Adipocyte (in vitro differentiated cells): ENCODE results near the gene LPAR1.
"Not testable (repeated sequence)": the region's sequence is repeated elsewhere in the genome, so short reads cannot be mapped to it uniquely, and the experiment has no call there.

Experiments
- DNase-seq: peaks from one replicate; pipeline ENCODE4 v3.0.0-alpha.2; 2015; ENCODE audit warnings: low read depth
- H3K27me3 ChIP-seq: replicated peaks from 2 replicates; pipeline ENCODE4 v1.7.0; 2013; ENCODE audit warnings: mild to moderate bottlenecking, low read length, moderate library complexity; ENCODE audit not compliant: control insufficient read depth, insufficient read depth
- H3K36me3 ChIP-seq: 2 replicates; pipeline ENCODE4 v1.7.0; 2013; ENCODE audit warnings: low read length, mild to moderate bottlenecking, moderate library complexity; ENCODE audit not compliant: control insufficient read depth, insufficient read depth, severe bottlenecking
- H3K4me1 ChIP-seq: 2 replicates; pipeline ENCODE4 v1.7.0; 2013; ENCODE audit warnings: mild to moderate bottlenecking, low read length, moderate library complexity; ENCODE audit not compliant: control insufficient read depth, insufficient read depth
- H3K4me3 ChIP-seq: 2 replicates; pipeline ENCODE4 v1.7.0; 2013; ENCODE audit warnings: mild to moderate bottlenecking, low read length, moderate library complexity
- H3K9ac ChIP-seq: 2 replicates; pipeline ENCODE4 v1.7.0; 2013; ENCODE audit warnings: mild to moderate bottlenecking, low read length, moderate library complexity
- H3K9me3 ChIP-seq: 2 replicates; pipeline ENCODE4 v1.7.0; 2013; ENCODE audit warnings: mild to moderate bottlenecking, low read length, moderate library complexity; ENCODE audit not compliant: control insufficient read depth

LPAR1 gene

GRCh38 chr9:110861370-110862110, 176.7 kb downstream of the LPAR1 start:
- H3K36me3 ChIP-seq, H3K27me3 ChIP-seq, H3K4me1 ChIP-seq, H3K4me3 ChIP-seq, H3K9ac ChIP-seq, DNase-seq: not testable (repeated sequence)
- H3K9me3 ChIP-seq = peaks cover 26% of the 10 kb centered on the region

DNA sequence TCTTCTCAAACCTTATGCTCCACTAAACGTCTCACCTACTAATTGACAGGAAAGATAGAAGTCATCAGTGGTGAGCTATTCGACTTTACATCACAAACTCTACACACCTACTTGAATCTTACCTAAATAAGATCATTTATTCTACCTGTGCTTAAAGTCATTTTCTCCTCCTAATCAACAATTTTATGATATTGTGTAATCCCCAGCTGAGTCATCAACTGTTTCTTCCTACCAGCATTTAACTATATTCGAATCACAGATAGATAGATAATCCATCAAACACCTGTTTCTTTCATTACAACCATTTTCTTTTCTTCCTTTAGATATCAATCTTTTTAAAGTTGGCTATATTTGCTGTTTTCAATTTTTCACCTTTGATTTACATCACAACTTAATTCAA, 181.5 kb downstream of the LPAR1 start:
- H3K36me3 ChIP-seq = no peaks in the 10 kb centered on the region
- no peak for DNase-seq
- H3K4me3 ChIP-seq = no peak overlapping the region
- H3K27me3 ChIP-seq = no peaks in the 10 kb centered on the region
- no peaks in the 10 kb centered on the region for H3K4me1 ChIP-seq
- no peak overlapping the region for H3K9ac ChIP-seq
- H3K9me3 ChIP-seq = peaks cover 27% of the 10 kb centered on the region

GRCh38 chr9:110850401-110851135, 187.7 kb downstream of the LPAR1 start:
- no peak for DNase-seq
- H3K9me3 ChIP-seq = peaks cover 10% of the 10 kb centered on the region
- H3K4me3 ChIP-seq = no peak overlapping the region
- no peaks in the 10 kb centered on the region for H3K27me3 ChIP-seq
- H3K36me3 ChIP-seq = no peaks in the 10 kb centered on the region
- no peak overlapping the region for H3K9ac ChIP-seq
- peaks cover 17% of the 10 kb centered on the region for H3K4me1 ChIP-seq

DNA sequence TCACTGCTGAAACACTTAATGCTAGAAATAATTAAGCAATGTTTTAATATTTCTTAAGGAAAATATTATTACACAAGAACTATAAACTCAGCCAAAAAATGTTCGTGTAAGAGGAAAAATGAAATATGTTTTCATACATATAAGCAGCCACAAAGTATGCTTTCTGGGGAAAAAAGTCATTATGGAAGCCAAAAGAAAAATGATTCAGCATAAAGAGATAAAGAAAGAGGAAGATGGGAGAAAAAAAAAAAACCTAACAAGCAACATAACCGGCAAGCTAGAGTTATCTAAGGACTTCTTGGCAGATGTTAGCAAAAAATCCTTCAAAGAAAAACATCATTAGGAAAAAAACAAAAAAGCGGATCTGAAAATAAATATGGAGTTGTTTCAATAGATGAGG, 190.6 kb downstream of the LPAR1 start:
- H3K4me3 ChIP-seq = peak overlapping the region; percentile 54
- H3K36me3 ChIP-seq = no peaks in the 10 kb centered on the region
- DNase-seq = peak; percentile 38
- H3K9ac ChIP-seq = peak overlapping the region; percentile 68
- H3K9me3 ChIP-seq = no peaks in the 10 kb centered on the region
- H3K4me1 ChIP-seq = peaks cover 31% of the 10 kb centered on the region
- H3K27me3 ChIP-seq = no peaks in the 10 kb centered on the region

DNA sequence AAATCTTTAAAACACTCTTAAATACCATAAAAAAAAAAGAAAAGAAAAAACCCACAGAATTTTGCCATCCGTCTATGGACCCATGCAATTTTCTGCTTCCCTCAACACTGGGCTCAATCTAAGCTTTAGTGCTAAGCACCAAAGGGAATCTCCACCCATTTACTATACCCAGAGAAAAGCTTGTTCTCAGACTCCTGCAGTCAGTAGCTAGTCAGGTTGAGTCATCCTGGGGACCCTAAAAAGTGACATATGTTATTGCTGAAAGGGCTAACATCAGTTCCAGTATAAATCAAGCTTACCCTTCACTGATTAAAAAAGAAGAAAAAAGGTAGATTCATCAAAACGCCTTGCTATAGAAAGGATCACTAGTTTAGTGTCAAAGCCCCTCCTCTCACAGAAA, 192.1 kb downstream of the LPAR1 start:
- Histone ChIP-seq H3K36me3 (no peaks in the 10 kb centered on the region), H3K27me3 (no peaks in the 10 kb centered on the region), H3K9ac (no peak overlapping the region), H3K4me1 (peaks cover 32% of the 10 kb centered on the region), H3K9me3 (no peaks in the 10 kb centered on the region), H3K4me3 (no peak overlapping the region)
- no peak for DNase-seq

DNA sequence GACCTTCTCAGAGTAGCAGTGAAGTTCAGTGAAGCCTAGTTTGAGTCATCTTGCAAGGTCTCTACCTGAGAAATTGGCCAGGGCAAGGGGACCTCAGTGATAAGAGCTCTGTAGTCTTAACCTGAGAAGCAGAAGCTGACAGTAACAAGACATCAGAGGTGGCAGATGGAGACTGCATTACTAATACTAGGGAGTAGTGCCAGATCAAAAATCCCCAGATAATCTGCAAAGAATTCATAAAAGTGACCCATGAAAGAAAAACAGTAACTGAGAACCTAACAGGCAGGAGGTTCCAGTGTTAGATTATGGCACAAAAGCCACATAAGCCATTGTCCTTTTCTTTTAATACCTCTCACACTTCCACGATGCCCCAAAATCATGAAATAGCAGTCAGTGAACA, 194.1 kb downstream of the LPAR1 start:
- peaks cover 32% of the 10 kb centered on the region for H3K4me1 ChIP-seq
- peak overlapping the region; percentile 15 for H3K9ac ChIP-seq
- H3K9me3 ChIP-seq = no peaks in the 10 kb centered on the region
- no peaks in the 10 kb centered on the region for H3K27me3 ChIP-seq
- H3K36me3 ChIP-seq = no peaks in the 10 kb centered on the region
- no peak overlapping the region for H3K4me3 ChIP-seq
- peak; percentile 15 for DNase-seq

GRCh38 chr9:110842986-110843385, 195.3 kb downstream of the LPAR1 start:
- peak; percentile 21 for DNase-seq
- Histone ChIP-seq H3K9ac (no peak overlapping the region), H3K4me1 (peaks cover 22% of the 10 kb centered on the region), H3K27me3 (no peaks in the 10 kb centered on the region), H3K36me3 (no peaks in the 10 kb centered on the region), H3K9me3 (no peaks in the 10 kb centered on the region), H3K4me3 (no peak overlapping the region)

- no peak for DNase-seq
- Histone ChIP-seq H3K4me1 (peaks cover 18% of the 10 kb centered on the region), H3K9ac (no peak overlapping the region), H3K27me3 (no peaks in the 10 kb centered on the region), H3K9me3 (no peaks in the 10 kb centered on the region), H3K4me3 (no peak overlapping the region), H3K36me3 (no peaks in the 10 kb centered on the region)
Measured at GRCh38 chr9:110842169-110842568, 196.1 kb downstream of the LPAR1 start.

DNA sequence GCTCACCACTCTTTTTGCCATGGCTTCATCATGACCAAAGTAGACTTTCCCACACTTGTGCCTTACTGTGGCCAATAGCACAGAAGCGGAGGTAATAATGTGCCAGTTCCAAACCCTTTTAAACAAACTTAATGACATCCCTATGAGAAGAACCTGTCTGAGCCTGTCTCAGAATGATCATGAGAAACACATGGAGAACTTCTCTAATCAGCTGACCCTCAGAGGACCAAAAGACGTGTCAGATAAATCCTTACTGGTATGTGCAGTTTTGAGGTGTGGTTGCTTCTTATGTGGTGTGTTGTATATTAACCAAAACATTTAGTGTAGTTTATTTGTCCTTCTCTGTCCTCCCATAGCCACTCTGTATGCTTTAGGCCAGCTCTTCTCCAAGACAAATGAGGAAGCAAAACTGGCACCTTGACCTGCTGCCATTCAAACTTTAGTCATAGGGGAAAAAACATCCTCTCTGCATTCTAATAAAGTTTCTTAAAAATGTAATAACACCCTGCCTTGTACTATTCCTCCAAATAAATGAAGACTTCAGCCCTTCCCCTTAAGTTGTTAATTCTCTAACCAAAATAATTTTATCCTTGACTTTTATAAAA, 200.8 kb downstream of the LPAR1 start:
- DNase-seq = no peak
- no peak overlapping the region for H3K4me3 ChIP-seq
- no peaks in the 10 kb centered on the region for H3K36me3 ChIP-seq

DNA sequence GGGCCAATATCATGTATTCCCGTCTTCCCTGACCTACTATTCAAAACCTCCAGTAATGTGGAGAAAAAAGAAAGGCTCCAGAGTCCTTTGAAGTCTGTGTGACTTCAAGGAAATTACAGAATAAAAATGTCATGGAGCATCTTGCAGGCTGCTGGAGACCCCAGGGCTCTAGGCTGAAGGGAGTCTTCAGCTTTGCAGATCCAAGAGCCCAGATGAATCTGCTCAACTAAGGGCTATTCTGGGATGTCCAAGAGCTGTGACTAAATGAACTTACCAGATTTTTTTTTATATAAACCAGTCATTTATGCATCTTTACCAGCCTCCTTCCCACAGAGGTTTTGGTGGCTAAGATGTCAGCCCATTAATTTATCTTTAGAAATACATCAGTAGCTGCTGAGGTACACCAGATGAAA, 202.4 kb downstream of the LPAR1 start:
- Histone ChIP-seq H3K27me3 (no peaks in the 10 kb centered on the region), H3K9ac (peak overlapping the region; percentile 73), H3K36me3 (no peaks in the 10 kb centered on the region), H3K9me3 (no peaks in the 10 kb centered on the region), H3K4me3 (no peak overlapping the region), H3K4me1 (peaks cover 17% of the 10 kb centered on the region)
- DNase-seq = peak; percentile 36

More for the DNA sequence above, 200.8 kb downstream of the LPAR1 start:
- H3K9me3 ChIP-seq = no peaks in the 10 kb centered on the region
- no peaks in the 10 kb centered on the region for H3K27me3 ChIP-seq
- H3K4me1 ChIP-seq = peaks cover 17% of the 10 kb centered on the region
- no peak overlapping the region for H3K9ac ChIP-seq

GRCh38 chr9:110835404-110835803, 202.9 kb downstream of the LPAR1 start:
- Histone ChIP-seq H3K9me3 (no peaks in the 10 kb centered on the region), H3K36me3 (no peaks in the 10 kb centered on the region), H3K27me3 (no peaks in the 10 kb centered on the region), H3K4me3 (no peak overlapping the region), H3K9ac (peak overlapping the region; percentile 73), H3K4me1 (peaks cover 17% of the 10 kb centered on the region)
- peak; percentile 81 for DNase-seq
